T-helper 9 cell (primary cell): ENCODE data around the gene POLR1A.

Experiments used
- DNase-seq: peaks from one replicate; pipeline ENCODE4 v3.0.0-alpha.2; 2020

The POLR1A gene

GRCh38 chr2:86094229-86094628 is 11.5 kb downstream of the POLR1A start:
- no peak for DNase-seq

- DNase-seq = no peak
Measured at GRCh38 chr2:86087936-86088850, 17.5 kb downstream of the POLR1A start.

- no peak for DNase-seq
Measured at GRCh38 chr2:86082756-86083155, 22.9 kb downstream of the POLR1A start.

GRCh38 chr2:86081724-86082123 is 24.0 kb downstream of the POLR1A start:
- no peak for DNase-seq

GRCh38 chr2:86079981-86080911 is 25.4 kb downstream of the POLR1A start:
- peak; percentile 84 for DNase-seq

- no peak for DNase-seq
Measured at GRCh38 chr2:86078774-86079545, 26.7 kb downstream of the POLR1A start.

- DNase-seq = no peak
Measured at GRCh38 chr2:86075886-86076285, 29.8 kb downstream of the POLR1A start.

- DNase-seq = no peak
Measured at GRCh38 chr2:86074811-86075210, 30.9 kb downstream of the POLR1A start.

- DNase-seq = no peak
Measured at GRCh38 chr2:86074256-86074655, 31.4 kb downstream of the POLR1A start.

GRCh38 chr2:86073225-86073624 is 32.5 kb downstream of the POLR1A start:
- no peak for DNase-seq

GRCh38 chr2:86072271-86072858 is 33.3 kb downstream of the POLR1A start:
- no peak for DNase-seq

GRCh38 chr2:86070868-86071267 is 34.8 kb downstream of the POLR1A start:
- DNase-seq = no peak

- no peak for DNase-seq
Measured at GRCh38 chr2:86069783-86070339, 35.8 kb downstream of the POLR1A start.

- DNase-seq = no peak
Measured at GRCh38 chr2:86069091-86069685, 36.5 kb downstream of the POLR1A start.

GRCh38 chr2:86068648-86069047 is 37.0 kb downstream of the POLR1A start:
- no peak for DNase-seq

GRCh38 chr2:86068136-86068588 is 37.5 kb downstream of the POLR1A start:
- DNase-seq = peak; percentile 25

- no peak for DNase-seq
Measured at GRCh38 chr2:86066915-86067314, 38.8 kb downstream of the POLR1A start.

GRCh38 chr2:86066007-86066578 is 39.6 kb downstream of the POLR1A start:
- DNase-seq = no peak

- no peak for DNase-seq
Measured at GRCh38 chr2:86065512-86065911, 40.2 kb downstream of the POLR1A start.

GRCh38 chr2:86064006-86064405 is 41.7 kb downstream of the POLR1A start:
- DNase-seq = no peak

GRCh38 chr2:86062043-86062442 is 43.6 kb downstream of the POLR1A start:
- DNase-seq = no peak
